ENCODE data around the gene GIGYF2. TPM values are rescaled to one million over a fixed set of nuclear protein-coding genes. Genes with fewer than 3 reads are reported as not detected.
A peak's percentile ranks its signal among the peaks of the same experiment; 100 is the strongest.

Gene GIGYF2
- total and polyA plus RNA-seq, 2 of the 4 experiments (the other 2 are of a cell fraction): 14.7 to 66.0 TPM

DNA sequence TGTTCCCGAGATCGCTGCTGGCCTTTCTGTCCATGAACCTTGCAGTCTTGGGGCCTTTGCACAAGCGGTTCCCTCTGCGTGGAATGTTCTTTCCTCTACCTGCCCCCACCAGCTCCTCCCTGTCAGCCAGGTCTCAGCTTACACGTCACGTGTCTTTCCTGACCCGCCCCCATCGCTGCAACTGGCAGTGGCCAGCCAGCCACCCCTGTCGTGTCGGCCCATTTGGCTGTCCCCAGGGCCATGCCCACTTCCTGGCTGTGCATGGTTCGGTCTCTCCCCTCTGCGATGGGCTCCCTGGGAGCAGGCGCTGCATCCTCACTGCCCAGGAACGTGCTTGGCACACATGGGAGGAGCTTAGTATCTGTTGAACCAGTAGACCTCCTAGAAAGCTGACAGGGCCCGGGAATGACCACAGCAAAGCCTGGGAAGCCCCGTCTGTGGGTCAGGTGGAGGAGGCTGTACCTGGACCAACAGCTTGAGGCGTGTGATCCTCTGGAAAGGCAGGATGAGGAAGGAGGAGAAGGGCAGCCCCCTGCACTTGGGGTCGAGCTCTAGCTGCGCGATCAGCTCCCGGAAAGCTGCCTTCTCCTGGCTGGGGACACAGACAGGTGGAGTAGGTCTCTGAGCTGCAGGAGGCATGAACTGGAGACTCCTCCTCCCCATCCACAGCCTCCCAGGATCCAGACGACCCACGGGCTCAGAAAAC is 193.9 kb downstream of the GIGYF2 start:
- Histone ChIP-seq H4K5ac (ENCODE audit: low read depth, low read length) (no peak overlapping the region), H3K23ac (ENCODE audit: low read depth, low read length) (no peak overlapping the region), H3K9me1 (ENCODE audit: insufficient read depth, low read length) (peaks cover 8% of the 10 kb centered on the region; the same call in 1 of the 2 replicates), H2BK5ac (ENCODE audit: low read depth, low read length, poor library complexity, severe bottlenecking) (no peak overlapping the region), H3K18ac (ENCODE audit: low read depth, low read length) (no peak overlapping the region), H3K4me2 (ENCODE audit: low read depth, low read length) (no peak overlapping the region), H3K9ac (ENCODE audit: low read depth, low read length) (no peak overlapping the region), H3K36me3 (ENCODE audit: control insufficient read depth, insufficient read depth, low read length) (no peaks in the 10 kb centered on the region), H3K9me3 (ENCODE audit: control insufficient read depth, insufficient read depth, low read length) (no peaks in the 10 kb centered on the region), H2AFZ (replicated peaks; ENCODE audit: low read length, poor library complexity) (peak overlapping the region; percentile 74), H2AK9ac (replicated peaks; ENCODE audit: low read depth, low read length, poor library complexity) (no peak overlapping the region), H3K56ac (ENCODE audit: extremely low read depth, insufficient read depth, low read length) (no peak overlapping the region), H3K4me1 (ENCODE audit: control insufficient read depth, insufficient read depth, low read length) (peaks cover 1% of the 10 kb centered on the region; the same call in 1 of the 2 replicates), H2BK120ac (ENCODE audit: low read depth, low read length) (no peak overlapping the region), H3K27ac (ENCODE audit: insufficient read depth, low read length) (no peak overlapping the region), H2AK5ac (ENCODE audit: low read depth, low read length) (no peak overlapping the region), H3K4me3 (ENCODE audit: insufficient read depth, low read depth, low read length) (no peak overlapping the region), H2BK20ac (ENCODE audit: low read depth, low read length) (no peak overlapping the region), H2BK15ac (ENCODE audit: low read depth, low read length) (no peak overlapping the region), H3K79me1 (ENCODE audit: low read depth in 1 of 2, low read length in 2 of 2) (no peaks in the 10 kb centered on the region), H3K27me3 (ENCODE audit: control insufficient read depth, insufficient read depth, low read length) (peaks cover 2% of the 10 kb centered on the region; the same call in 1 of the 2 replicates), H4K91ac (ENCODE audit: insufficient read depth, low read depth, low read length) (no peak overlapping the region), H3K14ac (replicated peaks; ENCODE audit: low read depth, low read length) (no peak overlapping the region), H3K4ac (ENCODE audit: low read depth, low read length) (no peak overlapping the region; the same call in 1 of the 2 replicates), H4K20me1 (ENCODE audit: insufficient read depth, low read length) (no peaks in the 10 kb centered on the region), H4K8ac (ENCODE audit: low read depth in 2 of 2, low read length in 2 of 2) (no peak overlapping the region)
- in situ Hi-C loops (cut with MboI; ENCODE audit: low sequenced_read_pairs) (no loop called here), intact Hi-C loops (cut with micrococcal nuclease) (no loop called here), dilution Hi-C loops (cut with HindIII; ENCODE audit: low sequenced_read_pairs, unreplicated experiment) (no loop called here)
- BruUV-seq (replicated peaks): no TSS peak
- TF ChIP-seq RCOR1 (IDR thresholded peaks at IDR 0.05; ENCODE audit: insufficient replicate concordance, low read length): no peak
- no peak for TF ChIP-seq NFE2L2 (IDR thresholded peaks at IDR 0.05; ENCODE audit: low read depth, low read length)
- no peak for TF ChIP-seq POLR2A (IDR thresholded peaks at IDR 0.05; ENCODE audit: low read depth, low read length)
- TF ChIP-seq BHLHE40 (IDR thresholded peaks at IDR 0.05; ENCODE audit: low read depth, low read length): peak; percentile 45; the same call in 1 of the 2 replicates
- no peak for TF ChIP-seq CHD1 (IDR thresholded peaks at IDR 0.05; ENCODE audit: low read depth, low read length)
- no peak for TF ChIP-seq SMC3 (IDR thresholded peaks at IDR 0.05; ENCODE audit: low read depth, low read length)
- TF ChIP-seq, protein P1, sequence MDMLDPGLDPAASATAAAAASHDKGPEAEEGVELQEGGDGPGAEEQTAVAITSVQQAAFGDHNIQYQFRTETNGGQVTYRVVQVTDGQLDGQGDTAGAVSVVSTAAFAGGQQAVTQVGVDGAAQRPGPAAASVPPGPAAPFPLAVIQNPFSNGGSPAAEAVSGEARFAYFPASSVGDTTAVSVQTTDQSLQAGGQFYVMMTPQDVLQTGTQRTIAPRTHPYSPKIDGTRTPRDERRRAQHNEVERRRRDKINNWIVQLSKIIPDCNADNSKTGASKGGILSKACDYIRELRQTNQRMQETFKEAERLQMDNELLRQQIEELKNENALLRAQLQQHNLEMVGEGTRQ (IDR thresholded peaks at IDR 0.05; ENCODE audit: low read depth, low read length): peak; percentile 58
- TF ChIP-seq MAFK (IDR thresholded peaks at IDR 0.05; ENCODE audit: low read depth, low read length): no peak
- no peak for TF ChIP-seq MXI1 (IDR thresholded peaks at IDR 0.05; ENCODE audit: borderline replicate concordance, low read depth, low read length)
- TF ChIP-seq, protein P2, sequence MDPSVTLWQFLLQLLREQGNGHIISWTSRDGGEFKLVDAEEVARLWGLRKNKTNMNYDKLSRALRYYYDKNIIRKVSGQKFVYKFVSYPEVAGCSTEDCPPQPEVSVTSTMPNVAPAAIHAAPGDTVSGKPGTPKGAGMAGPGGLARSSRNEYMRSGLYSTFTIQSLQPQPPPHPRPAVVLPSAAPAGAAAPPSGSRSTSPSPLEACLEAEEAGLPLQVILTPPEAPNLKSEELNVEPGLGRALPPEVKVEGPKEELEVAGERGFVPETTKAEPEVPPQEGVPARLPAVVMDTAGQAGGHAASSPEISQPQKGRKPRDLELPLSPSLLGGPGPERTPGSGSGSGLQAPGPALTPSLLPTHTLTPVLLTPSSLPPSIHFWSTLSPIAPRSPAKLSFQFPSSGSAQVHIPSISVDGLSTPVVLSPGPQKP (IDR thresholded peaks at IDR 0.05; ENCODE audit: borderline replicate concordance, low read depth, low read length): no peak
- TF ChIP-seq, protein P3, sequence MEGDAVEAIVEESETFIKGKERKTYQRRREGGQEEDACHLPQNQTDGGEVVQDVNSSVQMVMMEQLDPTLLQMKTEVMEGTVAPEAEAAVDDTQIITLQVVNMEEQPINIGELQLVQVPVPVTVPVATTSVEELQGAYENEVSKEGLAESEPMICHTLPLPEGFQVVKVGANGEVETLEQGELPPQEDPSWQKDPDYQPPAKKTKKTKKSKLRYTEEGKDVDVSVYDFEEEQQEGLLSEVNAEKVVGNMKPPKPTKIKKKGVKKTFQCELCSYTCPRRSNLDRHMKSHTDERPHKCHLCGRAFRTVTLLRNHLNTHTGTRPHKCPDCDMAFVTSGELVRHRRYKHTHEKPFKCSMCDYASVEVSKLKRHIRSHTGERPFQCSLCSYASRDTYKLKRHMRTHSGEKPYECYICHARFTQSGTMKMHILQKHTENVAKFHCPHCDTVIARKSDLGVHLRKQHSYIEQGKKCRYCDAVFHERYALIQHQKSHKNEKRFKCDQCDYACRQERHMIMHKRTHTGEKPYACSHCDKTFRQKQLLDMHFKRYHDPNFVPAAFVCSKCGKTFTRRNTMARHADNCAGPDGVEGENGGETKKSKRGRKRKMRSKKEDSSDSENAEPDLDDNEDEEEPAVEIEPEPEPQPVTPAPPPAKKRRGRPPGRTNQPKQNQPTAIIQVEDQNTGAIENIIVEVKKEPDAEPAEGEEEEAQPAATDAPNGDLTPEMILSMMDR (conservative IDR thresholded peaks at IDR 0.05; ENCODE audit: low read depth, low read length): no peak
- no peak for TF ChIP-seq MAZ (IDR thresholded peaks at IDR 0.05; ENCODE audit: borderline replicate concordance, low read depth, low read length)
- TF ChIP-seq CEBPB (IDR thresholded peaks at IDR 0.05; ENCODE audit: low read depth, low read length): no peak
- TF ChIP-seq RFX5 (IDR thresholded peaks at IDR 0.05; ENCODE audit: low read depth, low read length): no peak
- POLR2A ChIA-PET (ENCODE audit: unreplicated experiment): no interaction called here
- ATAC-seq (ENCODE audit: low read depth) (peak; percentile 80), DNase-seq (peak; percentile 27)
- CTCF ChIA-PET: no interaction called here
- 26% methylated on average over 7 of the region's 23 CpGs; no CpG with 5 or more reads in 1 of the 2 experiments for WGBS, 2 experiments (ENCODE audit: extremely low coverage in 2 of 2, insufficient read length in 1 of 2)

Data from IMR-90 (cell line).